HepG2 (cell line): ENCODE data around the gene TRPM6. TPM values are rescaled to one million over a fixed set of nuclear protein-coding genes. Genes with fewer than 3 reads are reported as not detected.
A peak's percentile ranks its signal among the peaks of the same experiment; 100 is the strongest.

Experiments used
- CTCF ChIP-seq: sonication (generic); formaldehyde crosslinking; IDR thresholded peaks from 2 replicates; pipeline ENCODE4 v1.5.0; 2020; ENCODE audit warnings: mild to moderate bottlenecking, missing genetic modification reagents, moderate library complexity
- GATAD2A ChIP-seq: IDR thresholded peaks from 2 replicates; pipeline ENCODE4 v1.6.1; 2016
- MED8 ChIP-seq: sonication (generic); formaldehyde crosslinking; IDR thresholded peaks from 2 replicates; pipeline ENCODE4 v1.8.1; 2023; ENCODE audit warnings: mild to moderate bottlenecking, missing genetic modification reagents; ENCODE audit not compliant: insufficient replicate concordance
- MLX ChIP-seq: IDR thresholded peaks from 2 replicates; pipeline ENCODE4 v1.6.1; 2016
- NONO ChIP-seq, 2 experiments: fragments of 450-650 bp in 1 of 2; sonication (generic) in 1 of 2; formaldehyde crosslinking in 1 of 2; IDR thresholded peaks in 1 of 2; conservative IDR thresholded peaks in 1 of 2; 2 replicates each; pipeline versions ENCODE4 v1.6.1 to v1.8.0; 2017 to 2022; ENCODE audit warnings: mild to moderate bottlenecking in 1 of 2, missing genetic modification reagents in 1 of 2, moderate library complexity in 1 of 2
- POGZ ChIP-seq: sonication (generic); formaldehyde crosslinking; IDR thresholded peaks from 2 replicates; pipeline ENCODE4 v1.4.0; 2020; ENCODE audit warnings: mild to moderate bottlenecking, missing genetic modification reagents
- POLR2AphosphoS5 ChIP-seq: IDR thresholded peaks from 2 replicates; pipeline ENCODE4 v1.6.1; 2012; ENCODE audit warnings: low read depth, low read length
- REST ChIP-seq, 2 experiments: IDR thresholded peaks; 2 replicates each; pipeline ENCODE4 v1.6.1; 2011 to 2012; ENCODE audit warnings: low read length in 2 of 2, borderline replicate concordance in 1 of 2, low read depth in 1 of 2, mild to moderate bottlenecking in 1 of 2, moderate library complexity in 1 of 2
- SALL1 ChIP-seq: sonication (generic); formaldehyde crosslinking; IDR thresholded peaks from 2 replicates; pipeline ENCODE4 v1.8.0; 2022; ENCODE audit warnings: mild to moderate bottlenecking, missing genetic modification reagents
- SAP130 ChIP-seq: IDR thresholded peaks from 2 replicates; pipeline ENCODE4 v1.6.1; 2016; ENCODE audit warnings: low read depth
- SOX13 ChIP-seq, 3 experiments: fragments of 450-650 bp in 1 of 3; sonication (generic) in 1 of 3; formaldehyde crosslinking in 1 of 3; IDR thresholded peaks in 2 of 3; conservative IDR thresholded peaks in 1 of 3; 2 replicates each; pipeline versions ENCODE4 v1.5.0 to v1.6.1; 2016 to 2020; ENCODE audit warnings: antibody characterized with exemption in 1 of 3, mild to moderate bottlenecking in 1 of 3, missing compliant biosample characterization in 1 of 3, missing genetic modification reagents in 1 of 3, moderate library complexity in 1 of 3
- TRAFD1 ChIP-seq: sonication (generic); formaldehyde crosslinking; IDR thresholded peaks from 2 replicates; pipeline ENCODE4 v1.5.1; 2020; ENCODE audit warnings: missing genetic modification reagents, mild to moderate bottlenecking, borderline replicate concordance
- ZEB1 ChIP-seq: IDR thresholded peaks from 2 replicates; pipeline ENCODE4 v1.6.1; 2012; ENCODE audit warnings: mild to moderate bottlenecking, low read depth, inconsistent platforms; ENCODE audit not compliant: insufficient replicate concordance
- ZNF260 ChIP-seq: sonication (generic); formaldehyde crosslinking; IDR thresholded peaks from 2 replicates; pipeline ENCODE4 v1.4.0; 2020; ENCODE audit warnings: missing genetic modification reagents, low read depth, mild to moderate bottlenecking, borderline replicate concordance
- ZNF331 ChIP-seq: sonication (generic); formaldehyde crosslinking; IDR thresholded peaks from 2 replicates; pipeline ENCODE4 v1.4.0; 2020; ENCODE audit warnings: missing genetic modification reagents
- ZSCAN21 ChIP-seq: sonication (generic); formaldehyde crosslinking; IDR thresholded peaks from 2 replicates; pipeline ENCODE4 v1.8.0; 2022; ENCODE audit warnings: mild to moderate bottlenecking, missing genetic modification reagents, moderate library complexity, borderline replicate concordance
- polyA plus RNA-seq, 8 experiments: library from polyadenylated mRNA; depleted of rRNA in 3 of 8; stranded (reverse) in 7 of 8; unstranded in 1 of 8; fragments of >200 nt; fragmentation: Illumina TruSeq in 4 of 8; extraction: Trizol in 4 of 8; gene quantifications; 2 replicates each; pipeline versions ENCODE4 v1.2.1 to v1.2.3, GENCODE V29; 2011 to 2016; ENCODE audit warnings: low read depth in 4 of 8, missing spikeins in 1 of 8, mixed read lengths in 1 of 8; ENCODE audit not compliant: insufficient read depth in 1 of 8
- total RNA-seq, 5 experiments: library from RNA; depleted of rRNA; stranded (reverse); fragments of >200 nt; fragmentation: Illumina TruSeq; extraction: Trizol; gene quantifications; 2 replicates each; pipeline ENCODE4 v1.2.3, GENCODE V29; 2016; ENCODE audit warnings: low read depth in 1 of 5
- TF ChIP-seq, protein P1 (sequence below): sonication (generic); formaldehyde crosslinking; IDR thresholded peaks from 2 replicates; pipeline ENCODE4 v1.5.1; 2020; ENCODE audit warnings: mild to moderate bottlenecking, moderate library complexity, missing genetic modification reagents

Gene TRPM6
- total and polyA plus RNA-seq, 2 of the 13 experiments (the other 11 are each of a cell fraction or from before 2014, with no cell fraction given), result 0.01 to 0.09 TPM

DNA sequence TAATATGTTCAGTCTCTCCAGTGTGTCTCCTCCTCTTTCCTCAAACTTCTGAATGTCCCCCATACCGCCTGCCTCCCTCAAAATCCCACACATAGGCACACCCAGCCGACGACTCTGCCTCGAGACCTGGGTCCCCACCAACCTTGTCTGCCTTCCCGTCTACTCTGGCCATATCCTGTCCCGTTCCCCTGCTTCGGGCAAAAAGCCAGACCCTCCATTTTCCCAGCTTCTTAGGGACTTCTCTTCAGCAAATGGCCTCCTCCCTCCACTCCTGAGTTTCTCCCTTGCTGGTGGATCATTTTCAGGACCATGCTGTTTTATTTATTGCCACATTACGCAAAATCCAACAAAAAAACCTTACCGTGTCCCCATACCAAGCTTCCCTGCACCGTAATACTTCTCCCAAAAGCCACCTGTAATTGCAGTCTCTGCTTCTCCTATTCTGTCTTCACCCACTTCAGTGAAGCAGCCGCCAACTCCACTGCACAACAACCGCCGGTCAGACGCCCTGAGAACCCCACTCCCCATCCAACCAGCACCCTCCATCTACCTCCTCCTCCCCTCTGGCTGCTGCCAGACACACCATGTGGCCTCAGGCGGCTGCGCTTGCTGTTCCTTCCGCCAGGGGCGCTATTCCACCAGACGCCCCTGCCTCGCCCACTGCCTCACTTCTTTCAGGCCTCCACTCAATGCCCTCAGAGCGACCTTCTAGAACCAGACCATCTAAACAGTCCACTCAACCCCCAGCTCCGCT lies 117.0 kb downstream of the TRPM6 start (continued):
- no peak for TF ChIP-seq MLX (CRISPR knock-in tag)
- 0 out of 2 replicates have a peak, but pooled peaks have one; percentile 26 for TF ChIP-seq ZSCAN21 (CRISPR knock-in tag)
- TF ChIP-seq ZNF260 (CRISPR knock-in tag), result no peak
- no peak for TF ChIP-seq POLR2AphosphoS5
- no peak for TF ChIP-seq ZEB1
- TF ChIP-seq SOX13 (IDR thresholded peaks at IDR 0.05), result no peak
- TF ChIP-seq SOX13 (CRISPR knock-in tag; conservative IDR thresholded peaks at IDR 0.05 in 1 of 2, IDR thresholded peaks at IDR 0.05 in 1 of 2), result no peak
- TF ChIP-seq GATAD2A, result peak; percentile 60
- TF ChIP-seq NONO (IDR thresholded peaks at IDR 0.05), result no peak
- 0 out of 2 replicates have a peak, but pooled peaks have one; percentile 25 for TF ChIP-seq NONO (CRISPR knock-in tag; conservative IDR thresholded peaks at IDR 0.05)
- TF ChIP-seq, protein P1, sequence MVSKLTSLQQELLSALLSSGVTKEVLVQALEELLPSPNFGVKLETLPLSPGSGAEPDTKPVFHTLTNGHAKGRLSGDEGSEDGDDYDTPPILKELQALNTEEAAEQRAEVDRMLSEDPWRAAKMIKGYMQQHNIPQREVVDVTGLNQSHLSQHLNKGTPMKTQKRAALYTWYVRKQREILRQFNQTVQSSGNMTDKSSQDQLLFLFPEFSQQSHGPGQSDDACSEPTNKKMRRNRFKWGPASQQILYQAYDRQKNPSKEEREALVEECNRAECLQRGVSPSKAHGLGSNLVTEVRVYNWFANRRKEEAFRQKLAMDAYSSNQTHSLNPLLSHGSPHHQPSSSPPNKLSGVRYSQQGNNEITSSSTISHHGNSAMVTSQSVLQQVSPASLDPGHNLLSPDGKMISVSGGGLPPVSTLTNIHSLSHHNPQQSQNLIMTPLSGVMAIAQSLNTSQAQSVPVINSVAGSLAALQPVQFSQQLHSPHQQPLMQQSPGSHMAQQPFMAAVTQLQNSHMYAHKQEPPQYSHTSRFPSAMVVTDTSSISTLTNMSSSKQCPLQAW, result no peak
- 0 out of 2 replicates have a peak, but pooled peaks have one; percentile 27 for TF ChIP-seq SAP130 (CRISPR knock-in tag)
- no peak for TF ChIP-seq TRAFD1 (CRISPR knock-in tag)
- TF ChIP-seq ZNF331 (CRISPR knock-in tag), result 0 out of 2 replicates have a peak, but pooled peaks have one; percentile 28
- peak; percentile 58; the same call in 1 of the 2 replicates for TF ChIP-seq POGZ (CRISPR knock-in tag)
- TF ChIP-seq REST (IDR thresholded peaks at IDR 0.05; ENCODE audit: borderline replicate concordance in 1 of 2, low read depth in 1 of 2, low read length in 2 of 2), result no peak
- TF ChIP-seq SALL1, result 0 out of 2 replicates have a peak, but pooled peaks have one; percentile 36
- TF ChIP-seq MED8 (CRISPR knock-in tag), result no peak
- peak; percentile 83 for TF ChIP-seq CTCF (CRISPR knock-in tag)
